ENCODE measurements around the gene RPUSD4.
"Not testable (repeated sequence)": the region's sequence is repeated elsewhere in the genome, so short reads cannot be mapped to it uniquely, and the experiment has no call there.

Gene RPUSD4, protein sequence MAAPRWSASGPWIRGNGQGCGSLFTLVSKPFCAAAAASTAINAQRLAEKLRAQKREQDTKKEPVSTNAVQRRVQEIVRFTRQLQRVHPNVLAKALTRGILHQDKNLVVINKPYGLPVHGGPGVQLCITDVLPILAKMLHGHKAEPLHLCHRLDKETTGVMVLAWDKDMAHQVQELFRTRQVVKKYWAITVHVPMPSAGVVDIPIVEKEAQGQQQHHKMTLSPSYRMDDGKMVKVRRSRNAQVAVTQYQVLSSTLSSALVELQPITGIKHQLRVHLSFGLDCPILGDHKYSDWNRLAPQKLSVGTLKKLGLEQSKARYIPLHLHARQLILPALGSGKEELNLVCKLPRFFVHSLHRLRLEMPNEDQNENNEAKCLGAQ

GRCh38 chr11:126211236-126212088 is at the start of gene RPUSD4, which contains the start of gene FAM118B:
Gene RPUSD4 (minus strand): TSS chr11:126211650. CDS start chr11:126211638, 12 bp downstream.
Gene FAM118B (plus strand): TSS chr11:126211782. CDS start chr11:126235002, 23,220 bp downstream.
- DNase-seq (ENCODE audit: low spot score), result peak; percentile 99

DNA sequence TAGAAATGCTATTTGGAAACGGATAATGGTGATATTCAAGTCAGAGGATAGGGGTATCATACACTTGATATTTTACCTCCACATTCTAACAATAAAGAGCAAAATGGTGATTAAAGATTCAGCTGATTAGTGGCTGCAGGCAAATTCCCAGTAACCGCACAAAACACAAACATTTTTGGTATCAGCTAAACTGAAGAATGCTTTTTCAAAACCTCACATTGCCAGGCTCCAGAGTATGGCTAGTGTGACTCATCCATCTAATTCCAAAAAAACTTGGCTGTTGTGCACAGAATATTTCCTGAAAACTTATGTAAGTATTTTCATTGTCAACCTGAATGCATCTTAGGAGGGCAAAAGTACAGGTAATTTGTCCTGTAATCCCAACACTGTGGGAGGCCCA is 46.3 kb upstream of the RPUSD4 start:
- DNase-seq (ENCODE audit: low spot score), result no peak

DNA sequence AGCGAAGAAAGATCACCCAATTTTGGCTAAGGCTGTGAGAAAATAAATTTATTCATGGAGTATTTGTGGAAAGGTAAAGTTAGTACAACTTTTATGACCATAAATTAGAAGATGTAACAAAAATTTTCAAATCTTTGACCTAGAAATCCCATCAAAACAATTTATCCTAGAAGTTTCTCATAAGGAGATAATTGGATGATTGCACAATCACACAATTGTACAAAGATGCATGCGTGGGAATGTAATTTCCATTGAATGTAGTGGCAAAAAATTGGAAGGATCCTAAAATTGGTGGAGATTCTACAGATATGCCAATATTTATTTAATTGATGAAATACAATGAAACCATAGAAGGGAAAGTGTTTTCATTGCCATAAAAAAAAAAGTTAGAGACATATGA is 45.7 kb upstream of the RPUSD4 start:
- DNase-seq (ENCODE audit: low spot score), result no peak

DNA sequence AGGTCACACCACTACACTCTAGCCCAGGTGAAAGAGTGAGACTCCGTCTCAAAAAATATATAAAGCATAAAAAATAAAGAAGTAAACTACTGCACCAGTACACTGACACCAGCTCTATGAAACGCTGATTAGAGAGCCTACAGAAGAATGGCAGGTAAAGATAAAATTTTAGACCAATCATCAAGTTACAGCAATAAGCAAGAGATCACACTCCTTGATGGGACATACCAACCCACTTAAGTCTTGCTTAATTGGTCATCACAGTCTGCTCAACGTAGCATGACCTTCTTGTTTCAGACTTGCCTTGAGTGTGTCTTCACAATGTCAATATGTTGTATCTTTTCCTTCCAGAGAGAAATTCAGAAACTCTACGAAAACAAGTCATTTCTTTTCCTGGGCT is 44.8 kb upstream of the RPUSD4 start:
- no peak for DNase-seq (ENCODE audit: low spot score)

GRCh38 chr11:126255507-126255906 is 44.1 kb upstream of the RPUSD4 start:
- DNase-seq (ENCODE audit: low spot score), result not testable (repeated sequence)

DNA sequence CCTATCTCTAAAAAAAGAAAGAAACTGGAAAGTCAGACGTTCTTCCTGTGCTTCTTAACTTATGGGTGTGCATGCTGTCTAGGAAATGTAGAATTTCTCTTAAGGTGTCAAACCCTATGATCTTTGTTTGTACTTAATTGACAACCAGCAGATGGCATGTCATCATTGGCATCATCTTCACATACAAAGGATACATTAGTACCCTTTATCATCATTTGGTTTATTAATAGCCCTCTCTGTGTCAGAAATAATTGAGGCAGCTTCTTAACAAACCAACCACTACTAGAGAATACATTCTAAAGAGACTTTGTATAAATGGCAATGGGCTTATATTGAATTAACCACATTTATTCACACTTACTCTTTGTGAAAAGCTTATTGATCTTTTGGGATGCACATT is 43.4 kb upstream of the RPUSD4 start:
- DNase-seq (ENCODE audit: low spot score), result no peak

- DNase-seq (ENCODE audit: low spot score), result no peak
These were observed 41.8 kb upstream of the RPUSD4 start for GRCh38 chr11:126253265-126253664.

DNA sequence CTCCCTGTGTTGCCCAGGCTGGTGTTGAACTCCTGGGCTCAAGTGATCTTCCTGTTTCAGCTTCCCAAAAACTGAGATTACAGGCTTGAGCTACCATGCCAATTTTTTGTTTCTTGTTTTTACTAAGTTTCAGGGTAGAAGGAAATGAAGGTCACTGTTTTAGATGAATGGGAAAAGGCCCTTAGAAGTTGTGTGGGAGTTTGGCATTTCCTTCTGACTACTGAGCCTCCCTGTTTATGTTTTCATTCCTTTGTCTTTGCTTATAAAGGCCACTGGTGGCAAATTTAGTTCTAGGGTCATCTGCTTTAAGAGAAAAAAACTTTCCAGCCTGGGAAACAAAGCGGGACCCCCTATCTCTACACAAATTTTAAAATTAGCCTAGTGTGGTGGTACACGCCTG is 35.2 kb upstream of the RPUSD4 start:
- DNase-seq (ENCODE audit: low spot score), result no peak

DNA sequence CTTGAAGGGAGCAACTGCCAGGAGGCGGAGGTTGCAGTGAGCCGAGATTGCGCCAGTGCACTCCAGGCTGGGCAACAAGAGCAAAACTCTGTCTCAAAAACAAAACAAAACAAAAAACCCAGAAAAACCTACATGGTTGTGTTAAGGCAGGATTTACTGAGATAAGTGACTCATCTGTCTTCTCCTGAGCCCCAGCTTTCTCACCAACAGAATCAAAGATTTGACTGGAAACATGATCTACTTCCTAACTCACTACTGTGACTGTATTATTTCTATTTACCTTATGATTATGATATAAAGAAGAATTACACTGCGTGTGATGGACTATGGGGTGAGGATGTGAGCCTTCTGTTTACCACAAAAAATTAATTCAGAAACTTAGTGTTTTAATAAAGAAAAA is 21.9 kb upstream of the RPUSD4 start:
- no peak for DNase-seq (ENCODE audit: low spot score)

DNA sequence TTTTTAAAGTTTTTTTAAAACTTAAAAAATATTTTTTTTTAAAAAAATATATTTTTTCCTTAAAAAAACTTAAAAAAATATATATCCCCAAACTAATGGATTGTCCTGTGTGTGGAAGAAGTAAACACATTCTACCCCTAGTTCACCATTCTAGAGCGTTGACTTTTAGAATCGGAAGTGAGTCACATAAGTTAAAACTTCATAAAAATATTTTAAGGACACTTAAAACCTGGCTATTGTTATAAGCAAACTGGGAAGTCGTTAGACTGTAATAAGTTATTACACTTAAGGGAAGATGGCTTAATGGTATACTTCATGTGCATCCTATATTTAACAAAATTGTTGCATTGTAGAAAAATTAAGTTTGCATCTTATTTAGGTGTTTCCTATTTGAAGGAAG is 21.2 kb upstream of the RPUSD4 start:
- no peak for DNase-seq (ENCODE audit: low spot score)

DNA sequence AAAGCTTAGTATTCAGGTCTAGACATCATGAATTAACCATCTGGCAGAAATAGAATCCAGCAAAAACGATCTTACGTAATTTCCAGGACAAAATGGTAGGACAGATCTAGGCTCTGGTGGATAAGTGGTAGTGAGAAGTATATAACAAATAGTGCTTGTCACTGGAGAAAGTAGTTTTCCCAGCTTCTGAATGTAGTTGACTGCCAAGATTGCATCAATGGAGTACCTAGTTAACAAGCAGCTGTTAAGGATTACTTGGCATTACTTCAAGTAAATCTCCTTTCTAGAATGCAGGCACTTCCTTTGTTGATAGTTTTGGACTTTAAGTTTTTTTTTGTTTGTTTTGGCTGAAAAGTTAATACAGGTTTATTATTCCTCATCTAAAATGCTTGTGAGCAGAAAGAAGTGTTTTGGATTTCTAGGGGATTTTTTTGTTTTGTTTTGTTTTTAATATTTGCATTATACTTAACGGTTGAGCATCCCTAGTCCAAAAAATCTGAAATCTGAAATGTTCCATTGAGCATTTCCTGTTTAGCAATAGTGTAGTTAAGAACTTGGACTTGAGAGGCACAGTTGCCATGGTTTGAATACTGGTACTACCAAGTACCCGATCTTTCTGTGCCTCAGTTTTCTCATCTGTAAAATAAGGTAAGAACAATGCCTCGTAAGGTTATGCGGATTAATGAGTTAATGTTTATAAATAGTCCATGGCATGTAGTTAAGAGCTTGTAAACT is 20.4 kb upstream of the RPUSD4 start:
- no peak for DNase-seq (ENCODE audit: low spot score)

GRCh38 chr11:126229858-126230540 is 18.5 kb upstream of the RPUSD4 start:
- no peak for DNase-seq (ENCODE audit: low spot score)

DNA sequence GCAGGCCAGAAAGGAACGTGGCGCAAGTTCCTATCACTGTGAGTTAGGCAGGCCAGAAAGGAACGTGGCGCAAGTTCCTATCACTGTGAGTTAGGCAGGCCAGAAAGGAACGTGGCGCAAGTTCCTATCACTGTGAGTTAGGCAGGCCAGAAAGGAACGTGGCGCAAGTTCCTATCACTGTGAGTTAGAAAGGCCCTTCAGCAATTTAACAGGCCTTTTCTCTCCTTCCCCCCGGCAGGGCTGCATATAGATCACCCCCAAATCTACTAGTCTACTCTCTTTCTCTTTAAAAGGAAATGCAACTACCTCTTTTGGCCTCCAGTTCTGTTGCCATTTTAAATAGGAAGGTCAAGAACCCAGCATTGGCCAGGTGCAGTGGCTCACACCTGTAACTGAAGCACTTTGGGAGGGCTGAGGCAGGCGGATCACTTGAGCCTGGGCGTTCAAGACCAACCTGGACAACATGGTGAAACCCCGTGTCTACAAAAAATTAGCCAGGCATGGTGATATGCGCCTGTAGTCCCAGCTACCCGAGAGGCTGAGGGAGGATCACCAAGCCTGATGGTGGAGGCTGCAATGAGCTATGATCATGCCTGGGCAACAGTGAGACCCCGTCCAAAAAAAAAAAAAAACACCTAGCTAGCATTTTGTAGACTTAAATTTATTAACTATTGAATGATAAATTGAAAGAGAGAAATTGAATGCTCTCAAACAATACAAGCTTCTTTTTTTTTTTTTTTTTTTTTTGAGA is 15.1 kb upstream of the RPUSD4 start:
- no peak for DNase-seq (ENCODE audit: low spot score)

DNA sequence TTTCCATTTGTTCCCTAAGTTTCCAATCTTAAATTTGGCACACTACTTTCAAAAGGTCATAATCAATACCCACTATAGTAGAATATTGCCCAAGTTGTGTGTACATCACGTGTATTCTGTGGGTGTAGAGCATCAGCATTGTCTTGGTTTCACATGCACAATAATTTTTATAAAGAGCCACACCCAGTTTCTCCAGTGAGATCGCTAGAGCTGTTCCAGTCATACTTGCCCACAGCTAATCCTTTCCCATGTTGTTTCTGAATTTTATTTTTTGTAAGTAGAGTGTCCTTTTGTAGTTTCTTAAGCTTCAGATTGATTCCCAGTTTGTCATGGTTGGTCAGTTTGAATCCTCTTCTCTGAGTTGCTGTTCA is 13.8 kb upstream of the RPUSD4 start:
- DNase-seq (ENCODE audit: low spot score), result no peak

- no peak for DNase-seq (ENCODE audit: low spot score)
These were observed 13.3 kb upstream of the RPUSD4 start for GRCh38 chr11:126224647-126225294.

DNA sequence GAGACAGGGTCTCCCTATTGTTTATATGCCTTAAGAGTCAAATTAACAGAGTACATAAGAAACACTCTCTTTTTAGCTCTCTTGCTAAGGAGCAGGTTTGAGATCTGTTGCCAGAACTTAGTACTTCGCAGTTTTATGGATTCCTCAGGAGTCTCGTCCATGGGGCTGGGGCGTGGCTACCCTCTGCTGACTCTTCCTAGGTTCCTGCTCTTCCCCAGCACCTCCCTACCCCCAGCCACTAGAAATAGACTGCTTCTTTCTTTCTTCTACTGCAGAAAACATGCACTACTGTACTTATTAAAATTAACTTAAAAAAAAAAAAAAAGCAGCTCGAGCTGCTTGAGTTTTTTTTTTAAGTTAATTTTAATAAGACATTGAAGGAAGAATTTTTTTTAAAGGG is 8.1 kb upstream of the RPUSD4 start:
- DNase-seq (ENCODE audit: low spot score), result no peak

DNA sequence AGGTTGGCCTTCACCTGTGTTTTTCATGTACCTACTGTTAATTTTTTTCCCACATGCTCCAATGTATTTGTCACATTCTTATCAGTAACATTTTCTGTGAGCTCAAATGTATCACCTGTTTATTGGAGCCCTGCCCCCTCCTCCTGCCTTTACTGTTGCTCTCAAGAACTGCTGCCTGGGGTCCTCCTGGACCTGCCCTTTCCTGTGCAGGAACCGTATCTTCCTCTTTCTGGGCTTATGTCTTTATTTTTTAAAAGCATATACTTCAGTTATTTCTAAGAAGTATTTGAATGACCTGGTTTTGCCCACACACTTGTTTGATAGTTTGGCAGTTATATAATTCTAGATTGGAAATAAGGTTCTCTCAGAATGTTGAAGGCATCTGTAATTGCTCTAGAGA is 6.0 kb upstream of the RPUSD4 start:
- no peak for DNase-seq (ENCODE audit: low spot score)

DNA sequence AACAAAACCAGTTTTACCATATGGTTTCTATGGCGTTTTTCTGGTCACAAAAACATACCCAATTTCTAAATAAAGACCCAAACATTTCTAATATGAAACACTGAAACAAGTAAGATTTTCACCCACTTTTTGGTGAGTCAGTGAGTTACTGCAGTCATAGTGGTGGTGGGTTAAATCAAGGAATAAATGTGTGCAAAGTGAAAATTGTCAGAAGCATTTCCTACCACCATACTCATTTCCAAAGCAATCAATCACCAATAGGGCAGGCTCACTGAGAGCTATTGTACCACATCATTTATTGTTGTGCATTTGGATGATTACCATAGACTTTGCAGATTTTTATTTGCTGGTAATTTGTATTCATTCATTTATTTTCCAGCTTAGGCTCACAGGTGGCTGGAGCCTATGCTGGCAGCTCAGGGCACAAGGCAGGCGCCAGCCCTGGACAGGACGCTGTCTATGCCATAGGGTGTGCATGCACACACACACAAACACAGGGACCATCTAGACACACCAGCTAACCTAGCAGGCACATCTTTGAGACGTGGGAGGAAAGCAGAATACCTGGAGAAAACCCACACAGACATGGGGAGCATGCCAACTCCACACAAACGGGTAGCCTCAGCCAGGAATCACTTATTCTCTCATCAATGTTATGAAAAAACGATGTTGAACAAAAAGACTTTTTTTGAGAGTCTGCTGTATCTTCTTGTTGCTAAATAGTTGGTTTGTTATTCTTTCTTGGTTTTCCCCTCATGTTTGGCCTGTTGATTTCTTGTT is 5.3 kb upstream of the RPUSD4 start:
- DNase-seq (ENCODE audit: low spot score), result no peak

DNA sequence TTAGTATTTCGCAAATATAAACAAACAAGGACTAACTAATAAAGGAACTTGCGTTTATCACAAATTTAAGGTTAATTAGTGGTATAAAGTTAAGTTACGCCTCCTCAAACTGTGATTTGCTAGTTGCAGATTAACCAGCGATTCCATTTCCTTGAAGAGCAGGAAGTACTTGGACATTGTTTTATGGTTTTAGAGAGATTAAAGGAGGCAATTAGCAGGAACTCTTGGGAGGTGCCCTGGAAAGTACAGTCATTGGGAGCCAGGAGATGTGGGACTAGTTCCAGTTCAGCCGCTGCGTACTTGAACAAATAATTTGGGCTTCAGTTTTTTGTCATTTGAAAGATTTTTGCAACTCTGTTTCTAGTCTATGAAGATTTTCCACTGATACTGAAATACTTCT is 3.4 kb upstream of the RPUSD4 start:
- DNase-seq (ENCODE audit: low spot score), result no peak

GRCh38 chr11:126214441-126214840 is 3.0 kb upstream of the RPUSD4 start:
- no peak for DNase-seq (ENCODE audit: low spot score)
